H1 (cell line): Measurements from ENCODE around the gene CDC42EP5. TPM values are rescaled to one million over a fixed set of nuclear protein-coding genes. Genes with fewer than 3 reads are reported as not detected.

Experiments used
- CTCF ChIA-PET: fragments of 300-600 bp; sonication (Branson Sonifier 250); formaldehyde crosslinking; loops from one replicate; lab custom pipeline; 2021; ENCODE audit not compliant: partially characterized antibody; lab: Charles Lee
- POLR2A ChIA-PET: fragments of 300-600 bp; sonication (Branson Sonifier 250); formaldehyde crosslinking; loops from one replicate; lab custom pipeline; 2021; ENCODE audit warnings: inconsistent platforms; ENCODE audit not compliant: partially characterized antibody; lab: Charles Lee
- DNase-seq, 2 experiments: peaks; one replicate each; pipeline versions ENCODE4 v3.0.0 to v3.0.0-alpha.2; 2010 to 2022; ENCODE audit warnings: low spot score in 2 of 2, low read depth in 1 of 2, mixed read lengths in 1 of 2
- FAIRE-seq: peaks from 2 replicates; lab custom pipeline; 2011; peaks lifted over from hg19 to GRCh38; lab: Jason Lieb, UNC
- H2AFZ ChIP-seq: 2 replicates; pipeline ENCODE4 v1.8.1; 2012; ENCODE audit warnings: low read length, inconsistent platforms
- H2AK5ac ChIP-seq: 2 replicates; pipeline ENCODE4 v1.6.1; 2013; ENCODE audit warnings: low read depth, low read length
- H2BK120ac ChIP-seq: replicated peaks from 2 replicates; pipeline ENCODE3; 2013; ENCODE audit warnings: low read depth, low read length, inconsistent platforms
- H2BK12ac ChIP-seq: 2 replicates; pipeline ENCODE4 v1.6.1; 2013; ENCODE audit warnings: low read depth, low read length
- H2BK15ac ChIP-seq: 2 replicates; pipeline ENCODE4 v1.6.1; 2013; ENCODE audit warnings: low read length
- H2BK20ac ChIP-seq: 2 replicates; pipeline ENCODE4 v1.6.1; 2013; ENCODE audit warnings: low read length
- H2BK5ac ChIP-seq: 2 replicates; pipeline ENCODE4 v1.6.1; 2013; ENCODE audit warnings: low read depth, low read length
- H3K14ac ChIP-seq: 2 replicates; pipeline ENCODE4 v1.6.1; 2013; ENCODE audit warnings: inconsistent platforms; ENCODE audit not compliant: insufficient read length
- H3K18ac ChIP-seq: 2 replicates; pipeline ENCODE4 v1.6.1; 2013; ENCODE audit warnings: low read length; ENCODE audit errors: extremely low read depth
- H3K23ac ChIP-seq: 2 replicates; pipeline ENCODE4 v1.6.1; 2013; ENCODE audit warnings: inconsistent platforms; ENCODE audit not compliant: insufficient read length
- H3K23me2 ChIP-seq: 2 replicates; pipeline ENCODE4 v1.6.1; 2013; ENCODE audit warnings: low read depth, low read length
- H3K27ac ChIP-seq: 2 replicates; pipeline ENCODE4 v1.6.1; 2011; ENCODE audit warnings: low read depth, low read length, inconsistent platforms
- H3K27me3 ChIP-seq, 4 experiments: replicated peaks in 1 of 4; 1 replicate in 1 of 4; 2 replicates in 3 of 4; pipeline versions ENCODE4 v1.6.1 to v1.8.1; 2011 to 2013; ENCODE audit warnings: low read length in 3 of 4, mild to moderate bottlenecking in 3 of 4, inconsistent platforms in 2 of 4, mixed read lengths in 2 of 4, moderate library complexity in 1 of 4; ENCODE audit not compliant: control insufficient read depth in 3 of 4, insufficient read depth in 3 of 4; ENCODE audit errors: extremely low read depth in 1 of 4
- H3K36me3 ChIP-seq, 4 experiments: 2 replicates each; pipeline versions ENCODE4 v1.6.1 to v1.8.1; 2011 to 2013; ENCODE audit warnings: mild to moderate bottlenecking in 4 of 4, low read length in 3 of 4, moderate library complexity in 2 of 4, control low read depth in 1 of 4, inconsistent platforms in 1 of 4; ENCODE audit not compliant: insufficient read depth in 4 of 4, control insufficient read depth in 2 of 4
- H3K4ac ChIP-seq: replicated peaks from 2 replicates; pipeline ENCODE3; 2013; ENCODE audit warnings: low read length, low read depth, mixed read lengths, inconsistent platforms; ENCODE audit not compliant: insufficient read length
- H3K4me1 ChIP-seq, 4 experiments: replicated peaks in 1 of 4; 1 replicate in 1 of 4; 2 replicates in 3 of 4; pipeline versions ENCODE4 v1.6.1 to v1.8.1; 2011 to 2013; ENCODE audit warnings: low read length in 3 of 4, inconsistent platforms in 2 of 4, mixed read lengths in 1 of 4; ENCODE audit not compliant: insufficient read depth in 4 of 4, control insufficient read depth in 3 of 4
- H3K4me2 ChIP-seq, 2 experiments: 2 replicates each; pipeline versions ENCODE4 v1.6.1 to v1.8.1; 2011 to 2013; ENCODE audit warnings: low read depth in 2 of 2, low read length in 2 of 2, control low read depth in 1 of 2, inconsistent platforms in 1 of 2, mild to moderate bottlenecking in 1 of 2; ENCODE audit not compliant: insufficient read depth in 1 of 2
- H3K4me3 ChIP-seq, 4 experiments: fragments of 200-600, 300-600 bp in 1 of 4; sonication (generic), shearing (Covaris generic), sonication (Bioruptor Twin) in 1 of 4; 2 replicates each; pipeline versions ENCODE4 v1.5.1 to v1.8.1; 2011 to 2016; ENCODE audit warnings: low read length in 4 of 4, low read depth in 3 of 4, control low read depth in 2 of 4, inconsistent platforms in 2 of 4, mild to moderate bottlenecking in 2 of 4, mixed read lengths in 1 of 4, moderate library complexity in 1 of 4; ENCODE audit not compliant: insufficient read depth in 2 of 4; ENCODE audit errors: extremely low read depth in 1 of 4
- H3K56ac ChIP-seq: replicated peaks from 2 replicates; pipeline ENCODE3; 2013; ENCODE audit warnings: low read depth, mild to moderate bottlenecking, mixed read lengths, low read length, inconsistent platforms; ENCODE audit not compliant: insufficient read length
- H3K79me1 ChIP-seq: 2 replicates; pipeline ENCODE4 v1.6.1; 2013; ENCODE audit warnings: low read depth, low read length, control low read depth
- H3K79me2 ChIP-seq, 2 experiments: 2 replicates each; pipeline versions ENCODE4 v1.6.1 to v1.8.1; 2012 to 2013; ENCODE audit warnings: low read length in 2 of 2, mild to moderate bottlenecking in 2 of 2, inconsistent platforms in 1 of 2; ENCODE audit not compliant: insufficient read depth in 2 of 2, control insufficient read depth in 1 of 2
- H3K9ac ChIP-seq, 4 experiments: replicated peaks in 1 of 4; 1 replicate in 1 of 4; 2 replicates in 3 of 4; pipeline versions ENCODE4 v1.6.1 to v1.8.1; 2011 to 2013; ENCODE audit warnings: low read depth in 3 of 4, low read length in 3 of 4, control low read depth in 2 of 4, mild to moderate bottlenecking in 2 of 4, moderate library complexity in 2 of 4, inconsistent platforms in 1 of 4; ENCODE audit errors: extremely low read depth in 1 of 4
- H3K9me3 ChIP-seq, 2 experiments: 2 replicates each; pipeline versions ENCODE4 v1.6.1 to v1.8.1; 2012 to 2013; ENCODE audit warnings: mild to moderate bottlenecking in 2 of 2, moderate library complexity in 2 of 2, control low read depth in 1 of 2, inconsistent platforms in 1 of 2, low read depth in 1 of 2, low read length in 1 of 2, mixed read lengths in 1 of 2; ENCODE audit not compliant: insufficient read depth in 2 of 2
- H4K20me1 ChIP-seq, 2 experiments: replicated peaks in 1 of 2; 2 replicates each; pipeline versions ENCODE3 to v1.8.1; 2011 to 2013; ENCODE audit warnings: inconsistent platforms in 2 of 2, low read length in 2 of 2, mild to moderate bottlenecking in 1 of 2; ENCODE audit not compliant: insufficient read depth in 2 of 2, control insufficient read depth in 1 of 2
- H4K5ac ChIP-seq: 2 replicates; pipeline ENCODE4 v1.6.1; 2013; ENCODE audit warnings: low read length, low read depth, mixed read lengths, inconsistent platforms; ENCODE audit not compliant: insufficient read length
- H4K8ac ChIP-seq: 2 replicates; pipeline ENCODE4 v1.8.0; 2013; ENCODE audit warnings: mild to moderate bottlenecking, moderate library complexity, low read length, inconsistent platforms; ENCODE audit not compliant: insufficient read depth; ENCODE audit errors: extremely low read depth
- H4K91ac ChIP-seq: replicated peaks from 2 replicates; pipeline ENCODE3; 2013; ENCODE audit warnings: low read length, mixed read lengths, inconsistent platforms; ENCODE audit not compliant: insufficient read length
- ASH2L ChIP-seq: fragments of 200-600, 300-600 bp; sonication (generic); IDR thresholded peaks from one replicate; pipeline ENCODE4 v1.7.1; 2017; ENCODE audit warnings: low read length
- E2F6 ChIP-seq: IDR thresholded peaks from 2 replicates; pipeline ENCODE4 v1.6.1; 2012; ENCODE audit warnings: inconsistent platforms
- EGR1 ChIP-seq: IDR thresholded peaks from 2 replicates; pipeline ENCODE4 v1.6.1; 2011; ENCODE audit warnings: low read depth, low read length, borderline replicate concordance
- JUND ChIP-seq: IDR thresholded peaks from 2 replicates; pipeline ENCODE4 v1.6.1; 2011; ENCODE audit warnings: mild to moderate bottlenecking, improper control_type of control experiment, low read length
- PHF8 ChIP-seq: fragments of 200-600 bp; sonication (generic); conservative IDR thresholded peaks from 2 replicates; pipeline ENCODE4 v1.7.1; 2012; ENCODE audit warnings: low read depth, mild to moderate bottlenecking, inconsistent platforms, low read length, moderate library complexity
- POLR2A ChIP-seq, 2 experiments: IDR thresholded peaks; 1 replicate in 1 of 2; 2 replicates in 1 of 2; pipeline ENCODE4 v1.6.1; 2011; ENCODE audit warnings: low read depth in 2 of 2, low read length in 2 of 2, mild to moderate bottlenecking in 2 of 2; ENCODE audit errors: control extremely low read depth in 1 of 2
- POLR2AphosphoS5 ChIP-seq: IDR thresholded peaks from 2 replicates; pipeline ENCODE4 v1.6.1; 2011; ENCODE audit warnings: low read depth, low read length
- SP1 ChIP-seq: IDR thresholded peaks from 2 replicates; pipeline ENCODE4 v1.6.1; 2011; ENCODE audit warnings: low read depth, low read length
- SRF ChIP-seq: IDR thresholded peaks from 2 replicates; pipeline ENCODE4 v1.6.1; 2011; ENCODE audit warnings: mild to moderate bottlenecking, low read depth, low read length, moderate library complexity
- ZNF274 ChIP-seq: IDR thresholded peaks from 2 replicates; pipeline ENCODE4 v1.7.0; 2012; ENCODE audit warnings: low read length, borderline replicate concordance; ENCODE audit errors: extremely low read depth
- WGBS, 2 experiments: shearing (Covaris generic) in 1 of 2; methylation state at CpG; one replicate each; pipeline versions ENCODE4 v1.1.6 to v1.1.7; 2013 to 2015; ENCODE audit warnings: low lambda C conversion rate in 2 of 2, mixed read lengths in 2 of 2, inconsistent platforms in 1 of 2, low coverage in 1 of 2, missing lambda C conversion rate in 1 of 2; ENCODE audit not compliant: insufficient replicate concordance in 2 of 2, insufficient coverage in 1 of 2, insufficient read length in 1 of 2; ENCODE audit errors: extremely low coverage in 1 of 2, missing lambda C conversion rate in 1 of 2; 5-methylcytosine and 5-hydroxymethylcytosine counted together
- polyA plus RNA-seq, 7 experiments: library from polyadenylated mRNA; depleted of rRNA in 3 of 7; stranded (reverse) in 5 of 7; unstranded in 2 of 7; fragments of >200 nt in 5 of 7; fragments of 200-250 nt in 2 of 7; gene quantifications; 1 replicate in 5 of 7; 2 replicates in 1 of 7; 4 replicates in 1 of 7; pipeline versions ENCODE4 v1.2.1 to v1.2.3, GENCODE V29; 2011 to 2013; ENCODE audit warnings: missing spikeins in 2 of 7, mixed read lengths in 2 of 7
- total RNA-seq: library from RNA; stranded (reverse); fragmentation: NEBNext Ultra II Directional; extraction: Animal tissue kit (Norgen Biotek cat#: 25700); gene quantifications from 2 replicates; pipeline ENCODE4 v1.2.1, GENCODE V29; 2021

CDC42EP5 gene
- total and polyA plus RNA-seq, 2 of the 8 experiments (the other 6 are each of a cell fraction or from before 2014, with no cell fraction given): 1.8 to 2.1 TPM

GRCh38 chr19:54448774-54449700 is 24.1 kb downstream of the CDC42EP5 start, which contains the start of gene LENG8:
Gene LENG8 (plus strand): TSS chr19:54449199. CDS start chr19:54451345, 2,146 bp downstream.
- Histone ChIP-seq H3K23me2 (peaks cover 6% of the 10 kb centered on the region; the same call in 1 of the 2 replicates), H3K79me2 (peaks cover 16 to 56% of the 10 kb centered on the region in 2 experiments), H4K5ac (peak within 1 kb of the TSS; percentile 94), H2AK5ac (no peak within 1 kb of the TSS), H4K20me1 (peaks cover 12 to 33% of the 10 kb centered on the region in 2 experiments), H3K23ac (no peak within 1 kb of the TSS), H2BK12ac (0 out of 2 replicates have a peak within 1 kb of the TSS, but pooled peaks have one; percentile 4), H3K4me3 (peak within 1 kb of the TSS; percentile 61 to 90 (median 84)), H3K9me3 (no peaks in the 10 kb centered on the region), H2AFZ (peak within 1 kb of the TSS; percentile 59; the same call in 1 of the 2 replicates), H3K4me1 (peaks cover 0 to 2% (median under 1%) of the 10 kb centered on the region in 4 experiments; a peak in 5 of 7 replicates), H2BK5ac (peak within 1 kb of the TSS; percentile 86), H3K4ac (peak within 1 kb of the TSS; percentile 78), H3K18ac (peak within 1 kb of the TSS; percentile 96; the same call in 1 of the 2 replicates), H3K79me1 (peaks cover 17% of the 10 kb centered on the region), H3K9ac (peak within 1 kb of the TSS; percentile 85 to 89 (median 88)), H3K36me3 (peaks cover 23 to 37% (median 28%) of the 10 kb centered on the region in 4 experiments), H2BK120ac (peak within 1 kb of the TSS; percentile 43), H2BK15ac (no peak within 1 kb of the TSS; the same call in 1 of the 2 replicates), H3K56ac (peak within 1 kb of the TSS; percentile 93), H3K27ac (peak within 1 kb of the TSS; percentile 89), H4K8ac (peak within 1 kb of the TSS; percentile 97; the same call in 1 of the 2 replicates), H3K27me3 (no peaks in the 10 kb centered on the region), H2BK20ac (no peak within 1 kb of the TSS), H4K91ac (peak within 1 kb of the TSS; percentile 98), H3K4me2 (peak within 1 kb of the TSS; percentile 95 to 99), H3K14ac (no peak within 1 kb of the TSS)
- peak in 1 of 2 experiments; percentile 92 for DNase-seq
- 2% methylated on average over 67 of the region's 96 CpGs; no CpG with 5 or more reads in 1 of the 2 experiments for WGBS, 2 experiments
- POLR2A ChIA-PET: interaction anchor here (0.6 to 10.3 kb wide), 14 partner anchors 9 to 1222 kb away, joined by 3 to 129 read pairs (median 5); partner anchors contain the start of gene LENG9
- CTCF ChIA-PET: interaction anchor here (0.7 to 2.5 kb wide), 8 partner anchors 11 to 712 kb away, joined by 3 to 25 read pairs (median 6); partner anchors contain the start of gene TTYH1
- FAIRE-seq: no peak
- TF ChIP-seq SRF (peak; percentile 42; the same call in 1 of the 2 replicates), SP1 (peak; percentile 49), PHF8 (peak; percentile 93), EGR1 (peak; percentile 90), ZNF274 (no peak), ASH2L (peak; percentile 45), POLR2A (IDR thresholded peaks at IDR 0.05; ENCODE audit: control extremely low read depth in 1 of 2, low read depth in 2 of 2, low read length in 2 of 2) (peak in 1 of 2 experiments; percentile 92; a peak in 2 of 3 replicates), E2F6 (peak; percentile 60), POLR2AphosphoS5 (peak; percentile 92), JUND (no peak)
